GM12878 (cell line): ENCODE measurements around the gene CALB2.

ENCODE experiments used
- MAX ChIP-seq: IDR thresholded peaks from 2 replicates; pipeline ENCODE4 v1.6.1; 2012; ENCODE audit warnings: low read depth, low read length, improper control_type of control experiment
- POLR2AphosphoS5 ChIP-seq: IDR thresholded peaks from 2 replicates; pipeline ENCODE4 v1.6.1; 2011; ENCODE audit warnings: mild to moderate bottlenecking, low read length, inconsistent platforms
- TBL1XR1 ChIP-seq: IDR thresholded peaks from 2 replicates; pipeline ENCODE4 v1.6.1; 2012; ENCODE audit warnings: low read depth, low read length, improper control_type of control experiment
- TF ChIP-seq, protein P1 (sequence below), 3 experiments: IDR thresholded peaks in 2 of 3; conservative IDR thresholded peaks in 1 of 3; 2 replicates each; pipeline ENCODE4 v1.5.1; 2011; ENCODE audit warnings: low read depth in 3 of 3, low read length in 3 of 3, mild to moderate bottlenecking in 3 of 3, control low read depth in 2 of 3, moderate library complexity in 2 of 3, inconsistent platforms in 1 of 3, mixed read lengths in 1 of 3; ENCODE audit not compliant: control insufficient read depth in 2 of 3, insufficient read depth in 1 of 3; ENCODE audit errors: extremely low read depth in 1 of 3

DNA sequence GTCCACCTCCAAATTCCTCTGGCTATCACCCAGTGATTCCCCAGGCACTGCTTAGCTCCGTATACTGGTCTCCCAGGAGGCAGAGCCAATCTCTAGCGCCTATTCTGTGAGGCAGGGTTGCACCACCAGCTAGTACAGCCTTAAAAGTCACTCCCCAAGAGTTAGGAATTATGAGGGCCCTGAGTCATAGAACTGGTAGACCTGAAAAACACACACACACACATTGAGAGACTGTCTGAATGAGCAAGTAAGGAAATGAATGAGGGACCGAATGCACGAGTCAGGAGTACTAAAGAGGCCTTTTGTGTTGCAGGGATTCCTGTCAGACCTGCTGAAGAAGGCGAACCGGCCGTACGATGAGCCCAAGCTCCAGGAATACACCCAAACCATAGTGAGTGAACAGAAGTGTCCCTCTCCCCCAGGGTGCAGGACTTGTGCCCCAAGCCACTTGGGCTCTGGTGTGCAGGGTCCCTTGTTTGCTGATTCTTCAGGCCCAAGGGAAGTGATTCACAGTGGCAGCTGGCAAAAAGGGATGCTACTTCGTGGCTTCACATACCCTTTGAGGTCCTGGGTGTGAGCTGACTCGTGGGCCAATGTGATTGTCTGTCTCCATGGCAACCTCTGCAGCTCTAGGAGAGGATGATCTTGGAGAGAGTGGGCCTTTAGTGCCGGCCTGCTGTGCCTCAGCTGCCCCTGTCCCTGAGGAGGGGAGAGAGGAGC lies 24.7 kb downstream of the CALB2 start:
- TF ChIP-seq, protein P1, sequence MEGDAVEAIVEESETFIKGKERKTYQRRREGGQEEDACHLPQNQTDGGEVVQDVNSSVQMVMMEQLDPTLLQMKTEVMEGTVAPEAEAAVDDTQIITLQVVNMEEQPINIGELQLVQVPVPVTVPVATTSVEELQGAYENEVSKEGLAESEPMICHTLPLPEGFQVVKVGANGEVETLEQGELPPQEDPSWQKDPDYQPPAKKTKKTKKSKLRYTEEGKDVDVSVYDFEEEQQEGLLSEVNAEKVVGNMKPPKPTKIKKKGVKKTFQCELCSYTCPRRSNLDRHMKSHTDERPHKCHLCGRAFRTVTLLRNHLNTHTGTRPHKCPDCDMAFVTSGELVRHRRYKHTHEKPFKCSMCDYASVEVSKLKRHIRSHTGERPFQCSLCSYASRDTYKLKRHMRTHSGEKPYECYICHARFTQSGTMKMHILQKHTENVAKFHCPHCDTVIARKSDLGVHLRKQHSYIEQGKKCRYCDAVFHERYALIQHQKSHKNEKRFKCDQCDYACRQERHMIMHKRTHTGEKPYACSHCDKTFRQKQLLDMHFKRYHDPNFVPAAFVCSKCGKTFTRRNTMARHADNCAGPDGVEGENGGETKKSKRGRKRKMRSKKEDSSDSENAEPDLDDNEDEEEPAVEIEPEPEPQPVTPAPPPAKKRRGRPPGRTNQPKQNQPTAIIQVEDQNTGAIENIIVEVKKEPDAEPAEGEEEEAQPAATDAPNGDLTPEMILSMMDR (IDR thresholded peaks at IDR 0.05 in 2 of 3, conservative IDR thresholded peaks at IDR 0.05 in 1 of 3; ENCODE audit: control insufficient read depth in 2 of 3, extremely low read depth in 1 of 3, insufficient read depth in 1 of 3, low read depth in 3 of 3, low read length in 3 of 3), result no peak
- TF ChIP-seq TBL1XR1, result no peak
- no peak for TF ChIP-seq MAX
- TF ChIP-seq POLR2AphosphoS5, result no peak
